Measurements from ENCODE around the gene CDH4.
"Not testable (repeated sequence)": the region's sequence is repeated elsewhere in the genome, so short reads cannot be mapped to it uniquely, and the experiment has no call there.

CDH4 gene

DNA sequence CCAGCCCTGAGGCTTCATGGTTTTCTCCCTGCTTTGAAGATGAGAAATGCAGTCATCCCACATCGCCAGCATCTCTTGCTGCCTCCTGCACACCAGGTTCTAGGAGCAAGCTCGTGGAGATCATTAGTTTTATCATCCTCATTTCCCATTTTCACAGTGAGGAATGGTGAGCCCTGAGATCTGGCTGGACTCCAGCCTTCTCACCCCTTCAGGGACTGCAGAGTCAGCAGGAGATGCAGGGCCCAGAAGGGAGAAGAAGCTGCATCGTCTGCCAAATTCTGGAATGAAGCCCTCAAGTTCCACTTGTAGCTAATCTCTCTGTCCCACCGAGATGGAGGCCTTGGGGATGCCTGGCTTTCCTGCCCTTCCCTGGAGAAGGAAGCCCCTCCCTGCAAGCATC lies 596.8 kb downstream of the CDH4 start:
- no peak overlapping the region for H3K27ac ChIP-seq (ENCODE audit: low read depth, low read length, severe bottlenecking)
- no peaks in the 10 kb centered on the region for H3K4me1 ChIP-seq (ENCODE audit: control insufficient read depth, insufficient read depth, low read length, poor library complexity, severe bottlenecking)
- WGBS, 2 experiments (ENCODE audit: insufficient coverage in 2 of 2), result 88 to 90% methylated on average over 3 to 4 of the region's 4 CpGs
- no peaks in the 10 kb centered on the region for H3K36me3 ChIP-seq (ENCODE audit: control insufficient read depth, insufficient read depth, low read length)
- H3K9me3 ChIP-seq (ENCODE audit: control insufficient read depth, low read length), result no peaks in the 10 kb centered on the region
- no peak overlapping the region for H3K4me3 ChIP-seq (ENCODE audit: extremely low read depth, insufficient read depth, low read length, poor library complexity, severe bottlenecking)

DNA sequence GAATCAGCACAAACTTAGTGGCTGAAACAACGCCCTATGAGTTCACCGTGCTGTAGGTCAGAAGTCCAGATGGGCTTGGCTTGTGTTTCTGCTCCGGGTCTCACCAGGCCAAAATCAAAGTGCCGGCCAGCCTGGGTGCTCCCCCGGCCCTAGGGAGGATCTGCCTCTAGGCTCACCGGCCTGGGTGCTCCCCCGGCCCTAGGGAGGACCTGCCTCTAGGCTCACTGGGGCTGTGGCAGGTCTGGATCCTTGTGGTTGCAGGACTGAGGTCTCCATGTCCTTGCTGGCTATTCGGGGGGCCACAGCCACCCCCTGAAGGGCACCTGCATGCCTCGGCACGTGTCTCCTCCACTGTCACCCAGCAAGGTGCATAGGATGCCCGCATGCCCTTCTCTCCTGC lies 597.3 kb downstream of the CDH4 start:
- 86 to 92% methylated on average over 11 of the region's 11 CpGs for WGBS, 2 experiments (ENCODE audit: insufficient coverage in 2 of 2)
- no peaks in the 10 kb centered on the region for H3K9me3 ChIP-seq (ENCODE audit: control insufficient read depth, low read length)
- H3K27ac ChIP-seq (ENCODE audit: low read depth, low read length, severe bottlenecking), result no peak overlapping the region

DNA sequence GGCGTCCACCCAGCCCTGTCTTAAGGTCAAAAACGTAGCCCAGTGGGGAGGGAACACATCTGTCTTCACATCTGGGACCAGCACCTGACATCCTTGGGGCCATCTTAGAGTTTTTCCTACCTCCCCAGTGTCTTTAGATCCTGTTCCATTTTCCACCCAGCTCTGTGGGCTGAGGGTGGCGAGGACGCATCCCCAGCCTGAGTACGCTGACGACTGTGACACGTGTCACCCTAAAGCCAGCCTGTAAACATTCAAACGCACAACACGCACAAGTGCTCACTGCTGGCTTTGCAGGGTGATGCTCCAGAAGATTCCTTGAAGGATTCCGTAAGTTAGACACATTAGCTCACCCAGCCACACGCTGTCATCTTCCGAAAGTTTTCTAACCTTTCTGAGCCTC lies 597.8 kb downstream of the CDH4 start:
- H3K9me3 ChIP-seq (ENCODE audit: control insufficient read depth, low read length), result no peaks in the 10 kb centered on the region
- no peak overlapping the region for H3K4me3 ChIP-seq (ENCODE audit: extremely low read depth, insufficient read depth, low read length, poor library complexity, severe bottlenecking)
- H3K36me3 ChIP-seq (ENCODE audit: control insufficient read depth, insufficient read depth, low read length), result no peaks in the 10 kb centered on the region
- no peak overlapping the region for H3K27ac ChIP-seq (ENCODE audit: low read depth, low read length, severe bottlenecking)
- no peaks in the 10 kb centered on the region for H3K4me1 ChIP-seq (ENCODE audit: control insufficient read depth, insufficient read depth, low read length, poor library complexity, severe bottlenecking)
- 86 to 89% methylated on average over 11 to 12 of the region's 12 CpGs for WGBS, 2 experiments (ENCODE audit: insufficient coverage in 2 of 2)

More for the DNA sequence above, 597.3 kb downstream of the CDH4 start:
- Histone ChIP-seq H3K36me3 (ENCODE audit: control insufficient read depth, insufficient read depth, low read length) (no peaks in the 10 kb centered on the region), H3K4me3 (ENCODE audit: extremely low read depth, insufficient read depth, low read length, poor library complexity, severe bottlenecking) (no peak overlapping the region), H3K4me1 (ENCODE audit: control insufficient read depth, insufficient read depth, low read length, poor library complexity, severe bottlenecking) (no peaks in the 10 kb centered on the region)

DNA sequence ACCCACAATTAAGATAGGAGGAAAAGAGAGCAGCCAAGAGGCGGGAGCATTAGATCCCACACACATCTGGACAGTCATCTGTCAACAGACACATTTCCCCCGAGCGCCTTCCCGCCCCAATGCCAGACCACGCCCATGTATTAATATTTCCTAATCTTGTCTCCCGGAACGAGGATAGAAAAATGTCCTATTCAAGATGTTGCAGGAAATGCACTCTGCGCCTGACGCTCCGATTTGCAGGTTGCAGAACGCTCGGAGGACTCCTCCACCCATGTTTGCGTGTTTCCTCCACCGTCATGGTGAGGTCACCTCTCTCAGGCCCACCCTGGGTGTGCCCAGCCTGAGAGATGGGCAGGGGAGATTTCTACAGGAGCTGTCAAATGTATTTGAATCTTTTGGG lies 598.4 kb downstream of the CDH4 start:
- Histone ChIP-seq H3K9me3 (ENCODE audit: control insufficient read depth, low read length) (no peaks in the 10 kb centered on the region), H3K4me1 (ENCODE audit: control insufficient read depth, insufficient read depth, low read length, poor library complexity, severe bottlenecking) (no peaks in the 10 kb centered on the region), H3K27ac (ENCODE audit: low read depth, low read length, severe bottlenecking) (no peak overlapping the region), H3K36me3 (ENCODE audit: control insufficient read depth, insufficient read depth, low read length) (no peaks in the 10 kb centered on the region), H3K4me3 (ENCODE audit: extremely low read depth, insufficient read depth, low read length, poor library complexity, severe bottlenecking) (no peak overlapping the region)
- 86% methylated on average over 13 of the region's 14 CpGs for WGBS, 2 experiments (ENCODE audit: insufficient coverage in 2 of 2)

DNA sequence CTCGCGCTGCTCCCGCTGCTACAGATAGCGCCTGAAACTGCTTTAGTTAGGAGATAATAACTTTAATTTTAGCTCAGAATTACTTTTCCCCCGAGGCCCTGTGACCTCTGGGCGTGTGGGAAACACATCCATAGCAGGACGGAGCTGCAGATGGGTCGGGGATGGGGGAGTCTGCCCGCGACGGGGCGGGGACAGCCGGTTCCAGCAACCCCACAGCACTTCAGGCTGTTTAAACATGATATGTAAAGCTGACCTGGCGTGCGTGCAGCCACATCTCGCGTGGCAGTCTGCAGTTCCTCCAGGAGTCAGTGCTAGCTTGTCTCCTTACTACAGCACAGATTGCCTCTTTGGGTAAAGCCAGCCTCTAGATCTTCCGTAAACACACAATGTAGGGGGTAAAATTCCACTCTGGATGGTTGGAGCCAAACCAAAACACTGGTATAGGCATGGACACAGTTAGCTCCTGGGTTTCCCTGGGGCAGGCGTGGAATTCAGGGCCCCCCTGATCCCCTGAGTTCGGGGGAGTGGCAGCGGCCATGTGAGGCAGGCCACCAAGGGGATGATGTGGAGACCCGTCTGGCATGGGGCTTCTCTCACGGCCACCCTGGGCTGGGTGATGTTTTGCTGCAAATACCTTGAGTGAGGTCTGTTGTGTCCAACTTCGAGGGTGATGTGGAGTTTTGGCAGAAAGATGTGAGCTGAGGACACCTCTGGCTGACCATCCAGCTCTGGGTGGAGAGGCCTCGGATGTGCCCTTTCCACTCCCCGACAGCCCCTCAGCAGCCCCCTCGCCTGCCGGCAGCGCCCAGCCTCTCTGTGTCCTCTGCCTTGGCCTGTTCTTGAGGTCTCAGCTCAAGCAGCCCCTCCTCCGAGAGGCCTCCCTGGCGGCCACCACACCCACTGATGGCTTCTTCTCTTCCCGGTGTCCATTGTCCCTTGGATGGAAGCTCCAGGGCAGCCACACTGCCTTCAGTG lies 599.2 kb downstream of the CDH4 start:
- no peak overlapping the region for H3K27ac ChIP-seq (ENCODE audit: low read depth, low read length, severe bottlenecking)
- 89 to 90% methylated on average over 23 to 28 of the region's 32 CpGs for WGBS, 2 experiments (ENCODE audit: insufficient coverage in 2 of 2)
- H3K36me3 ChIP-seq (ENCODE audit: control insufficient read depth, insufficient read depth, low read length), result no peaks in the 10 kb centered on the region
- H3K9me3 ChIP-seq (ENCODE audit: control insufficient read depth, low read length), result no peaks in the 10 kb centered on the region
- H3K4me1 ChIP-seq (ENCODE audit: control insufficient read depth, insufficient read depth, low read length, poor library complexity, severe bottlenecking), result no peaks in the 10 kb centered on the region
- H3K4me3 ChIP-seq (ENCODE audit: extremely low read depth, insufficient read depth, low read length, poor library complexity, severe bottlenecking), result no peak overlapping the region

DNA sequence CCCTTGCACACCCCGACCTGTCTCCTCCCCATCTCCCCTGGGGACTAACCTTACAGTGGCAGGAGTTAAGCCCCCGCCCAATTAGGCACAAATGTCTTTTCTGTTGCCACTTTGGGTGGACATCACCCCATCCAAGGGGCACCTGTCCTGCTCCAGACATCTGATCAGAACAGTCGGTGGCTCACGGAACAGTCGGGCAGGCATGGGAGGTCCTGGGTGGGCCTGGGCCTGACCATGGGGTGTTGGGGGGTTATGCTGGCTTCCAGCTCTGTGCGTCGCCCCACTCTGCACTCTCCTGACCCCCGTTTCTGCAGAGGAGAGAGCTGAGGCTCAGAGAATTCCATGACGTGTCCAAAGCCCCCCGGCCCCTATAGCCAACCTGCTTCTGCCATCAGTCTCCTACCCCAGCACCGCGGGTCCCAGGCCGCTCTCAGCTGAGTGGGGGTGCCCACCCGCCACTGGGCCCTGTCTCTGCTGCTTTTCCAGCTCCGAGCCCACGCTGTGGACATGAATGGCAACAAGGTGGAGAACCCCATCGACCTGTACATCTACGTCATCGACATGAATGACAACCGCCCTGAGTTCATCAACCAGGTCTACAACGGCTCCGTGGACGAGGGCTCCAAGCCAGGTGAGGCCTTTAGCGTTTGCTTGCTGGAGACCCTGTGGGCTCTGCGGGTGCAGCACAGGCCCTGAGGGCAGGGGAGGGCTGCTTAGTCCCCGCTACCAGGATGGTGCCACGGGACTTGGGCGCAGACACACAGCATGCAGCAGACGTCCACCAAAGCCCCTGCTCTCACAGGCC lies 600.4 kb downstream of the CDH4 start:
- 90 to 96% methylated on average over 25 to 29 of the region's 29 CpGs for WGBS, 2 experiments (ENCODE audit: insufficient coverage in 2 of 2)

DNA sequence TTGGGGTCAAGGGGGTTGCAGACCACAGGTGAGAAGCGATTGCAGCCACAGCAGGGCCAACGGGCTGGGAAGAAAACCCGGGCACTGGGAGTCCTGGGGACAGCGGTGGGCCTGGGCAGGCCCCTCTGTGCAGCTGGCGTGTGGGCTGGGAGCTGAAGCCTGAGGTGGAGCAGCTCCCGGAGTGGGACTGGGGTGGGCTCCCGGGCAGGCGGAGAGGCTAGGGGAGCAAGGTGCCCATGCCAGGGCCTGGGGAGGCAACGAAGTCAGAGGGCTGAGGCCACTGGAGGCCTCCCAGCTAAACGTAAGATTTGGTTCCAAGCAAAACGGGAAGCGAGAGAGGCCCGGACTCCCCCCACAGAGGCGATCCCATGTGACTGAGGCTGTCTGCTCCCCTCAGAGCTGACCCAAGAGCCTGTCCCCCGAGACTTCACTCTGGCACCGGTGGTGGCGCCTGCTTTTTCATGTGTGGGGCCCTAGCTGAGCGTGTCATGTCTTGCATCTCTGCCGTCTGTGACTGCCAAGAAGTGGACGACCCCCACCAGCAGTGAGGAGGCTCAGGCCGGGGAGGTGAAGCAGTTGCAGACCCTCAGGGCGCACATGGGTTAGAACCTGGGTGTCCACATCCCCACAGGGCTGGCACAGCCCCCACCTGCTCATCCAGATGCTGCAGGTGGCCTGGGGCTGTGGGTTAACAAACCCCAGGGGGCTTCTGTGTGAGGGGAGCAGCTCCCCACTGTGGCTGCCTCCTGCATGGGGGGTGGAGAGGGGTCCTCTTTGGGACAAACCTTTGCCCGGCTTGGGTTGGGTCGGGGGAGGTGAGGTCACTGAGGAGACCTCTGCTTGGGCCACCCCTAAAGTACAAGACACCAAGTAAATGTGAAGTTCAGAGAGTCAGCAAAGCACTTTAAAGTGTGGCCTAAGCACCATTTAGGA lies 601.3 kb downstream of the CDH4 start:
- no peak overlapping the region for H3K27ac ChIP-seq (ENCODE audit: low read depth, low read length, severe bottlenecking)
- no peaks in the 10 kb centered on the region for H3K4me1 ChIP-seq (ENCODE audit: control insufficient read depth, insufficient read depth, low read length, poor library complexity, severe bottlenecking)
- H3K36me3 ChIP-seq (ENCODE audit: control insufficient read depth, insufficient read depth, low read length), result no peaks in the 10 kb centered on the region
- H3K4me3 ChIP-seq (ENCODE audit: extremely low read depth, insufficient read depth, low read length, poor library complexity, severe bottlenecking), result no peak overlapping the region
- H3K9me3 ChIP-seq (ENCODE audit: control insufficient read depth, low read length), result no peaks in the 10 kb centered on the region
- 90 to 93% methylated on average over 22 to 24 of the region's 24 CpGs for WGBS, 2 experiments (ENCODE audit: insufficient coverage in 2 of 2)

More for the DNA sequence above, 600.4 kb downstream of the CDH4 start:
- Histone ChIP-seq H3K36me3 (ENCODE audit: control insufficient read depth, insufficient read depth, low read length) (no peaks in the 10 kb centered on the region), H3K9me3 (ENCODE audit: control insufficient read depth, low read length) (no peaks in the 10 kb centered on the region), H3K4me3 (ENCODE audit: extremely low read depth, insufficient read depth, low read length, poor library complexity, severe bottlenecking) (no peak overlapping the region), H3K27ac (ENCODE audit: low read depth, low read length, severe bottlenecking) (no peak overlapping the region), H3K4me1 (ENCODE audit: control insufficient read depth, insufficient read depth, low read length, poor library complexity, severe bottlenecking) (no peaks in the 10 kb centered on the region)

DNA sequence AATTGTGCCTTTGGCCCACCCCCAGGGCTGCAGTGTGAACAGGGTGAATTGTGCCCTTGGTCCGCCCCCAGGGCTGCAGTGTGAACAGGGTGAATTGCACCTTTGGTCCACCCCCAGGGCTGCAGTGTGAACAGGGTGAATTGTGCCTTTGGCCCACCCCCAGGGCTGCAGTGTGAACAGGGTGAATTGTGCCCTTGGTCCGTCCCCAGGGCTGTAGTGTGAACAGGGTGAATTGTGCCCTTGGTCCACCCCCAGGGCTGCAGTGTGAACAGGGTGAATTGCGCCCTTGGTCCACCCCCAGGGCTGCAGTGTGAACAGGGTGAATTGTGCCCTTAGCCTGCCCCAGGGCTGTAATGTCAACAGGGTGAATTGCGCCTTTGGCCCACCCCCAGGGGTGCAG lies 602.5 kb downstream of the CDH4 start:
- not testable (repeated sequence) for H3K36me3 ChIP-seq (ENCODE audit: control insufficient read depth, insufficient read depth, low read length); H3K4me1 ChIP-seq (ENCODE audit: control insufficient read depth, insufficient read depth, low read length, poor library complexity, severe bottlenecking); H3K4me3 ChIP-seq (ENCODE audit: extremely low read depth, insufficient read depth, low read length, poor library complexity, severe bottlenecking); H3K9me3 ChIP-seq (ENCODE audit: control insufficient read depth, low read length); H3K27ac ChIP-seq (ENCODE audit: low read depth, low read length, severe bottlenecking)
- WGBS, 2 experiments (ENCODE audit: insufficient coverage in 2 of 2), result 87 to 100% methylated on average over 1 to 3 of the region's 4 CpGs

DNA sequence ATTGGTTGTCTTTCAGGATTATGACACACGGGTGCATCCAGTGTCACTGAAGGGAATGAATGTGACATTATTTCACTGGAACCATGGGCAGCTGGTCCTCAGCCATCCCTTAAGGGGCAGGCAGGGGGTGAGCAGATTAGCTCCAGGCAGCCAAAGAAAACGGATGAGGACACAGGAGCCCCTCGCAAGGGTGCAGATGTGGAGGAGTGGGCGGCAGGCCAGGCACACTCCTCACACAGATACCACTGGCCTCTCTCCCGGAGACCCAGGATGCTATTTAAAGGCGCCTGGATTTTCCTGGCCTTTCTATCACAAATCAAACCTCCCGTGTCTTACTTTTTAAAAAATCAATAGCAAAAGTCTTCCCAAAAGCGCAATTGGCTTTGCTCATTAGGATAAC lies 603.2 kb downstream of the CDH4 start:
- H3K36me3 ChIP-seq (ENCODE audit: control insufficient read depth, insufficient read depth, low read length), result no peaks in the 10 kb centered on the region
- no peak overlapping the region for H3K4me3 ChIP-seq (ENCODE audit: extremely low read depth, insufficient read depth, low read length, poor library complexity, severe bottlenecking)
- no peak overlapping the region for H3K27ac ChIP-seq (ENCODE audit: low read depth, low read length, severe bottlenecking)
- no peaks in the 10 kb centered on the region for H3K9me3 ChIP-seq (ENCODE audit: control insufficient read depth, low read length)
- 93 to 97% methylated on average over 6 to 8 of the region's 8 CpGs for WGBS, 2 experiments (ENCODE audit: insufficient coverage in 2 of 2)
- no peaks in the 10 kb centered on the region for H3K4me1 ChIP-seq (ENCODE audit: control insufficient read depth, insufficient read depth, low read length, poor library complexity, severe bottlenecking)

Data from mesodermal cell (in vitro differentiated cells).